GM12873 (cell line): ENCODE data around the gene OLFML2B.

ENCODE experiments used
- CTCF ChIP-seq: IDR thresholded peaks from 2 replicates; pipeline ENCODE4 v1.5.1; 2012; ENCODE audit warnings: low read depth, mild to moderate bottlenecking, moderate library complexity, low read length, control low read depth; ENCODE audit not compliant: insufficient read depth; ENCODE audit errors: missing control alignments

The OLFML2B gene

GRCh38 chr1:161994175-161994668 lies 29.4 kb downstream of the OLFML2B start:
- no peak for TF ChIP-seq CTCF

- TF ChIP-seq CTCF = no peak
These were observed 30.1 kb downstream of the OLFML2B start for GRCh38 chr1:161993576-161993975.

- no peak for TF ChIP-seq CTCF
These were observed 33.9 kb downstream of the OLFML2B start for GRCh38 chr1:161989786-161990185.

GRCh38 chr1:161989108-161989507 lies 34.6 kb downstream of the OLFML2B start:
- peak; percentile 1 for TF ChIP-seq CTCF

- TF ChIP-seq CTCF = no peak
These were observed 35.3 kb downstream of the OLFML2B start for GRCh38 chr1:161988413-161988812.

- no peak for TF ChIP-seq CTCF
These were observed 35.8 kb downstream of the OLFML2B start for GRCh38 chr1:161987872-161988271.

GRCh38 chr1:161987303-161987702 lies 36.4 kb downstream of the OLFML2B start:
- no peak for TF ChIP-seq CTCF

GRCh38 chr1:161986328-161986727 lies 37.3 kb downstream of the OLFML2B start:
- TF ChIP-seq CTCF = no peak
